Inferior parietal cortex (tissue), 1 donor: Measurements from ENCODE around the gene ATP2B1.
A peak's percentile ranks its signal among the peaks of the same experiment; 100 is the strongest.

Experiments
- DNase-seq: peaks from one replicate; pipeline ENCODE4 v3.0.0-alpha.2; 2016; ENCODE audit errors: extremely low spot score

ATP2B1 gene

GRCh38 chr12:89589753-89590152, 118.9 kb downstream of the ATP2B1 start:
- no peak for DNase-seq

GRCh38 chr12:89578499-89578898, 130.1 kb downstream of the ATP2B1 start:
- DNase-seq: no peak

GRCh38 chr12:89576572-89577220, 131.9 kb downstream of the ATP2B1 start:
- no peak for DNase-seq

GRCh38 chr12:89575374-89575773, 133.3 kb downstream of the ATP2B1 start:
- DNase-seq: no peak

GRCh38 chr12:89574736-89575208, 133.9 kb downstream of the ATP2B1 start:
- DNase-seq: no peak

GRCh38 chr12:89573051-89573810, 135.4 kb downstream of the ATP2B1 start:
- no peak for DNase-seq

- no peak for DNase-seq
Measured at GRCh38 chr12:89571491-89572195, 137.0 kb downstream of the ATP2B1 start.

- DNase-seq: no peak
Measured at GRCh38 chr12:89568484-89568883, 140.2 kb downstream of the ATP2B1 start.

GRCh38 chr12:89567691-89568239, 140.9 kb downstream of the ATP2B1 start:
- no peak for DNase-seq

GRCh38 chr12:89566615-89567014, 142.0 kb downstream of the ATP2B1 start:
- no peak for DNase-seq

GRCh38 chr12:89565002-89565401, 143.6 kb downstream of the ATP2B1 start:
- DNase-seq: no peak

GRCh38 chr12:89559753-89560152, 148.9 kb downstream of the ATP2B1 start:
- DNase-seq: no peak

GRCh38 chr12:89556976-89557375, 151.7 kb downstream of the ATP2B1 start:
- DNase-seq: no peak

- no peak for DNase-seq
Measured at GRCh38 chr12:89552376-89552775, 156.3 kb downstream of the ATP2B1 start.

GRCh38 chr12:89551747-89552146, 156.9 kb downstream of the ATP2B1 start:
- no peak for DNase-seq

- peak; percentile 17 for DNase-seq
Measured at GRCh38 chr12:89547101-89547500, 161.5 kb downstream of the ATP2B1 start.

GRCh38 chr12:89546151-89546550, 162.5 kb downstream of the ATP2B1 start:
- no peak for DNase-seq

- no peak for DNase-seq
Measured at GRCh38 chr12:89544681-89545184, 163.9 kb downstream of the ATP2B1 start.

- no peak for DNase-seq
Measured at GRCh38 chr12:89544022-89544421, 164.6 kb downstream of the ATP2B1 start.

GRCh38 chr12:89542912-89543592, 165.6 kb downstream of the ATP2B1 start:
- peak; percentile 84 for DNase-seq

GRCh38 chr12:89542236-89542635, 166.4 kb downstream of the ATP2B1 start:
- DNase-seq: no peak
